Mononuclear cell (primary cell): ENCODE measurements around the gene GFI1B. TPM values are rescaled to one million over a fixed set of nuclear protein-coding genes. Genes with fewer than 3 reads are reported as not detected.
"Not testable (repeated sequence)": the region's sequence is repeated elsewhere in the genome, so short reads cannot be mapped to it uniquely, and the experiment has no call there.

ENCODE experiments used
- H3K27me3 ChIP-seq: 2 replicates; pipeline ENCODE4 v1.6.0; 2011; ENCODE audit warnings: low read length, control low read depth; ENCODE audit not compliant: insufficient read depth
- H3K4me1 ChIP-seq: 2 replicates; pipeline ENCODE4 v1.5.1; 2011; ENCODE audit warnings: mild to moderate bottlenecking, low read length, control low read depth; ENCODE audit not compliant: insufficient read depth
- H3K4me3 ChIP-seq: 2 replicates; pipeline ENCODE4 v1.5.1; 2011; ENCODE audit warnings: mild to moderate bottlenecking, low read length, moderate library complexity
- H3K9me3 ChIP-seq: 2 replicates; pipeline ENCODE4 v1.5.1; 2011; ENCODE audit warnings: low read depth, mild to moderate bottlenecking, control low read depth, low read length
- total RNA-seq: library from RNA; depleted of rRNA; stranded (reverse); fragments of >200 nt; gene quantifications from one replicate; pipeline ENCODE4 v1.2.3, GENCODE V29; 2012

The GFI1B gene
- total RNA-seq, 1 donor: 13.6 TPM

GRCh38 chr9:132949709-132950108 lies 28.8 kb upstream of the GFI1B start:
- Histone ChIP-seq H3K4me3 (no peak overlapping the region), H3K27me3 (no peaks in the 10 kb centered on the region), H3K4me1 (peaks cover 7% of the 10 kb centered on the region), H3K9me3 (no peaks in the 10 kb centered on the region)

- H3K27me3 ChIP-seq: no peaks in the 10 kb centered on the region
- peaks cover 9% of the 10 kb centered on the region for H3K9me3 ChIP-seq
- H3K4me1 ChIP-seq: no peaks in the 10 kb centered on the region
- H3K4me3 ChIP-seq: no peak overlapping the region
These were observed 23.4 kb upstream of the GFI1B start for GRCh38 chr9:132955123-132955522.

GRCh38 chr9:132955768-132956167 lies 22.7 kb upstream of the GFI1B start:
- Histone ChIP-seq H3K4me1 (no peaks in the 10 kb centered on the region), H3K9me3 (peaks cover 9% of the 10 kb centered on the region), H3K4me3 (no peak overlapping the region), H3K27me3 (no peaks in the 10 kb centered on the region)

- Histone ChIP-seq H3K4me1 (no peaks in the 10 kb centered on the region), H3K27me3 (no peaks in the 10 kb centered on the region), H3K9me3 (peaks cover 9% of the 10 kb centered on the region), H3K4me3 (no peak overlapping the region)
These were observed 20.7 kb upstream of the GFI1B start for GRCh38 chr9:132957805-132958204.

GRCh38 chr9:132961002-132961401 lies 17.5 kb upstream of the GFI1B start:
- Histone ChIP-seq H3K4me1 (no peaks in the 10 kb centered on the region), H3K4me3 (no peak overlapping the region), H3K27me3 (no peaks in the 10 kb centered on the region), H3K9me3 (no peaks in the 10 kb centered on the region)

- H3K27me3 ChIP-seq: no peaks in the 10 kb centered on the region
- no peaks in the 10 kb centered on the region for H3K9me3 ChIP-seq
- no peaks in the 10 kb centered on the region for H3K4me1 ChIP-seq
- H3K4me3 ChIP-seq: no peak overlapping the region
These were observed 13.0 kb upstream of the GFI1B start for GRCh38 chr9:132965478-132965877.

- H3K9me3 ChIP-seq, H3K27me3 ChIP-seq, H3K4me3 ChIP-seq: not testable (repeated sequence)
These were observed 10.6 kb upstream of the GFI1B start for GRCh38 chr9:132967908-132968307.

GRCh38 chr9:132969783-132970182 lies 8.7 kb upstream of the GFI1B start:
- Histone ChIP-seq H3K27me3 (no peaks in the 10 kb centered on the region), H3K4me3 (no peak overlapping the region), H3K4me1 (peaks cover 6% of the 10 kb centered on the region), H3K9me3 (no peaks in the 10 kb centered on the region)

More at GRCh38 chr9:132967908-132968307, 10.6 kb upstream of the GFI1B start:
- not testable (repeated sequence) for H3K4me1 ChIP-seq

- no peak overlapping the region for H3K4me3 ChIP-seq
- peaks cover 6% of the 10 kb centered on the region for H3K4me1 ChIP-seq
- H3K27me3 ChIP-seq: no peaks in the 10 kb centered on the region
- H3K9me3 ChIP-seq: no peaks in the 10 kb centered on the region
These were observed 8.0 kb upstream of the GFI1B start for GRCh38 chr9:132970324-132971062.

GRCh38 chr9:132973166-132973565 lies 5.3 kb upstream of the GFI1B start:
- Histone ChIP-seq H3K4me3 (no peak overlapping the region), H3K4me1 (peaks cover 12% of the 10 kb centered on the region), H3K27me3 (peaks cover 2% of the 10 kb centered on the region), H3K9me3 (no peaks in the 10 kb centered on the region)

- H3K4me1 ChIP-seq: peaks cover 17% of the 10 kb centered on the region
These were observed 4.8 kb upstream of the GFI1B start for GRCh38 chr9:132973713-132974112.

GRCh38 chr9:132975961-132976360 lies 2.5 kb upstream of the GFI1B start:
- peaks cover 29% of the 10 kb centered on the region for H3K27me3 ChIP-seq
- H3K4me3 ChIP-seq: no peak overlapping the region
- H3K4me1 ChIP-seq: peaks cover 20% of the 10 kb centered on the region
- H3K9me3 ChIP-seq: no peaks in the 10 kb centered on the region

More at GRCh38 chr9:132973713-132974112, 4.8 kb upstream of the GFI1B start:
- Histone ChIP-seq H3K9me3 (no peaks in the 10 kb centered on the region), H3K27me3 (peaks cover 7% of the 10 kb centered on the region), H3K4me3 (no peak overlapping the region)

- no peak overlapping the region for H3K4me3 ChIP-seq
- peaks cover 20% of the 10 kb centered on the region for H3K4me1 ChIP-seq
- no peaks in the 10 kb centered on the region for H3K9me3 ChIP-seq
- peaks cover 29% of the 10 kb centered on the region for H3K27me3 ChIP-seq
These were observed 1.9 kb upstream of the GFI1B start for GRCh38 chr9:132976571-132976970.

- Histone ChIP-seq H3K9me3 (no peaks in the 10 kb centered on the region), H3K27me3 (peaks cover 29% of the 10 kb centered on the region), H3K4me1 (peaks cover 24% of the 10 kb centered on the region)
These were observed 413 bp upstream of the GFI1B start for GRCh38 chr9:132978112-132978450.

GRCh38 chr9:132980157-132980556 lies 1.7 kb downstream of the GFI1B start:
- Histone ChIP-seq H3K4me3 (no peak overlapping the region), H3K27me3 (peaks cover 29% of the 10 kb centered on the region), H3K4me1 (peaks cover 24% of the 10 kb centered on the region), H3K9me3 (no peaks in the 10 kb centered on the region)

More at GRCh38 chr9:132978112-132978450, 413 bp upstream of the GFI1B start:
- no peak overlapping the region for H3K4me3 ChIP-seq

- no peak overlapping the region for H3K4me3 ChIP-seq
- H3K9me3 ChIP-seq: no peaks in the 10 kb centered on the region
- H3K27me3 ChIP-seq: peaks cover 29% of the 10 kb centered on the region
- peaks cover 24% of the 10 kb centered on the region for H3K4me1 ChIP-seq
These were observed 4.0 kb downstream of the GFI1B start for GRCh38 chr9:132982458-132982857.
